GM12864 (cell line): ENCODE data around the gene SIN3B.
"Not testable (repeated sequence)": the region's sequence is repeated elsewhere in the genome, so short reads cannot be mapped to it uniquely, and the experiment has no call there.

ENCODE experiments used
- DNase-seq: peaks from one replicate; pipeline ENCODE4 v3.0.0-alpha.2; 2011; ENCODE audit warnings: low read depth
- H3K4me3 ChIP-seq: 2 replicates; pipeline ENCODE4 v1.5.1; 2011; ENCODE audit warnings: mild to moderate bottlenecking, low read depth, low read length, control low read depth
- CTCF ChIP-seq: IDR thresholded peaks from 2 replicates; pipeline ENCODE4 v1.5.1; 2011; ENCODE audit warnings: low read depth, mild to moderate bottlenecking, moderate library complexity, low read length, control low read depth, inconsistent platforms; ENCODE audit errors: missing control alignments

Gene SIN3B

GRCh38 chr19:16867211-16867610 is 38.0 kb downstream of the SIN3B start:
- no peak overlapping the region for H3K4me3 ChIP-seq
- TF ChIP-seq CTCF = no peak
- DNase-seq = no peak

GRCh38 chr19:16868423-16869130 is 39.4 kb downstream of the SIN3B start:
- H3K4me3 ChIP-seq = no peak overlapping the region
- DNase-seq = no peak
- no peak for TF ChIP-seq CTCF

- no peak for TF ChIP-seq CTCF
- no peak overlapping the region for H3K4me3 ChIP-seq
- DNase-seq = no peak
Observed at GRCh38 chr19:16869331-16869972, 40.3 kb downstream of the SIN3B start.

- DNase-seq = no peak
- TF ChIP-seq CTCF = no peak
- no peak overlapping the region for H3K4me3 ChIP-seq
Observed at GRCh38 chr19:16871871-16872270, 42.7 kb downstream of the SIN3B start.

- DNase-seq = no peak
- TF ChIP-seq CTCF = no peak
- H3K4me3 ChIP-seq = no peak overlapping the region
Observed at GRCh38 chr19:16872728-16873127, 43.5 kb downstream of the SIN3B start.

GRCh38 chr19:16873594-16873993 is 44.4 kb downstream of the SIN3B start:
- DNase-seq = no peak
- no peak for TF ChIP-seq CTCF
- no peak overlapping the region for H3K4me3 ChIP-seq

- DNase-seq = no peak
- no peak for TF ChIP-seq CTCF
- no peak overlapping the region for H3K4me3 ChIP-seq
Observed at GRCh38 chr19:16874250-16874977, 45.2 kb downstream of the SIN3B start.

GRCh38 chr19:16874978-16875299 is 45.7 kb downstream of the SIN3B start:
- DNase-seq, H3K4me3 ChIP-seq: not testable (repeated sequence)
